Progenitor cell of endocrine pancreas (in vitro differentiated cells): ENCODE measurements around the gene SPDL1. TPM values are rescaled to one million over a fixed set of nuclear protein-coding genes. Genes with fewer than 3 reads are reported as not detected.

ENCODE experiments used
- DNase-seq: peaks from one replicate; pipeline ENCODE4 v3.0.0; 2021; ENCODE audit warnings: low spot score; ENCODE audit not compliant: unreplicated experiment
- H3K27ac Mint-ChIP-seq: 2 replicates; pipeline ENCODE4 v1.8.0; 2021; ENCODE audit warnings: mild to moderate bottlenecking, moderate library complexity, mixed read lengths
- H3K27me3 Mint-ChIP-seq: 2 replicates; pipeline ENCODE4 v1.8.0; 2021; ENCODE audit warnings: mixed read lengths
- H3K36me3 Mint-ChIP-seq: 2 replicates; pipeline ENCODE4 v1.8.0; 2022; ENCODE audit warnings: mixed read lengths; ENCODE audit not compliant: insufficient read depth
- H3K4me1 Mint-ChIP-seq: 2 replicates; pipeline ENCODE4 v1.8.0; 2021; ENCODE audit warnings: low read depth, mixed read lengths
- H3K4me3 Mint-ChIP-seq: 2 replicates; pipeline ENCODE4 v1.8.0; 2021; ENCODE audit warnings: low read depth, mild to moderate bottlenecking, moderate library complexity, mixed read lengths
- H3K9me3 Mint-ChIP-seq: 2 replicates; pipeline ENCODE4 v1.8.0; 2021; ENCODE audit warnings: low read depth, mixed read lengths
- CTCF ChIP-seq: fragments of 200-600 bp; sonication (generic); IDR thresholded peaks from one replicate; pipeline ENCODE4 v1.5.0; 2021; ENCODE audit warnings: antibody characterized with exemption, mild to moderate bottlenecking; ENCODE audit not compliant: unreplicated experiment
- total RNA-seq: library from RNA; stranded (reverse); gene quantifications from 2 replicates; pipeline ENCODE4 v1.2.1, GENCODE V29; 2021

The SPDL1 gene
- total RNA-seq, 1 donor from 2014 or later, result 38.3 TPM

- no peak overlapping the region for H3K27ac Mint-ChIP-seq
- H3K27me3 Mint-ChIP-seq, result peaks cover 8% of the 10 kb centered on the region
- H3K4me1 Mint-ChIP-seq, result no peaks in the 10 kb centered on the region
- no peak for DNase-seq
- TF ChIP-seq CTCF, result no peak
- H3K9me3 Mint-ChIP-seq, result peaks cover 9% of the 10 kb centered on the region
- no peaks in the 10 kb centered on the region for H3K36me3 Mint-ChIP-seq
- H3K4me3 Mint-ChIP-seq, result no peak overlapping the region
Measured at GRCh38 chr5:169626779-169627178, 43.2 kb downstream of the SPDL1 start.

GRCh38 chr5:169627551-169627950 lies 44.0 kb downstream of the SPDL1 start:
- Mint-ChIP-seq H3K4me1 (no peaks in the 10 kb centered on the region), H3K27me3 (peaks cover 14% of the 10 kb centered on the region), H3K4me3 (no peak overlapping the region), H3K9me3 (peaks cover 9% of the 10 kb centered on the region), H3K36me3 (no peaks in the 10 kb centered on the region), H3K27ac (no peak overlapping the region)
- TF ChIP-seq CTCF, result no peak
- no peak for DNase-seq

- Mint-ChIP-seq H3K27me3 (peaks cover 14% of the 10 kb centered on the region), H3K4me3 (no peak overlapping the region), H3K27ac (no peak overlapping the region)
Measured at GRCh38 chr5:169628892-169629291, 45.3 kb downstream of the SPDL1 start.

GRCh38 chr5:169629847-169630548 lies 46.4 kb downstream of the SPDL1 start:
- H3K36me3 Mint-ChIP-seq, result no peaks in the 10 kb centered on the region
- no peak overlapping the region for H3K4me3 Mint-ChIP-seq
- DNase-seq, result no peak
- peaks cover 13% of the 10 kb centered on the region for H3K27me3 Mint-ChIP-seq
- H3K9me3 Mint-ChIP-seq, result peaks cover 5% of the 10 kb centered on the region
- H3K27ac Mint-ChIP-seq, result no peak overlapping the region
- no peak for TF ChIP-seq CTCF
- no peaks in the 10 kb centered on the region for H3K4me1 Mint-ChIP-seq

More at GRCh38 chr5:169628892-169629291, 45.3 kb downstream of the SPDL1 start:
- H3K4me1 Mint-ChIP-seq, result no peaks in the 10 kb centered on the region
- peaks cover 2% of the 10 kb centered on the region for H3K9me3 Mint-ChIP-seq
- no peaks in the 10 kb centered on the region for H3K36me3 Mint-ChIP-seq
- no peak for TF ChIP-seq CTCF
- DNase-seq, result no peak

- TF ChIP-seq CTCF, result no peak
- no peak overlapping the region for H3K27ac Mint-ChIP-seq
- peaks cover 17% of the 10 kb centered on the region for H3K27me3 Mint-ChIP-seq
Measured at GRCh38 chr5:169631360-169631759, 47.8 kb downstream of the SPDL1 start.

More at GRCh38 chr5:169631360-169631759, 47.8 kb downstream of the SPDL1 start:
- DNase-seq, result no peak
- no peaks in the 10 kb centered on the region for H3K4me1 Mint-ChIP-seq
- no peak overlapping the region for H3K4me3 Mint-ChIP-seq
- H3K9me3 Mint-ChIP-seq, result peaks cover 5% of the 10 kb centered on the region
- H3K36me3 Mint-ChIP-seq, result no peaks in the 10 kb centered on the region
